22Rv1 (cell line): ENCODE results near the gene CDH12.

Experiments
- ZFX ChIP-seq: fragments of 450-650 bp; IDR thresholded peaks from 2 replicates; pipeline ENCODE4 v1.6.1; 2017; ENCODE audit warnings: antibody characterized with exemption, borderline replicate concordance
- TF ChIP-seq, protein P1 (sequence below): fragments of 450-650 bp; IDR thresholded peaks from 2 replicates; pipeline ENCODE4 v1.5.1; 2017; ENCODE audit warnings: mild to moderate bottlenecking

DNA sequence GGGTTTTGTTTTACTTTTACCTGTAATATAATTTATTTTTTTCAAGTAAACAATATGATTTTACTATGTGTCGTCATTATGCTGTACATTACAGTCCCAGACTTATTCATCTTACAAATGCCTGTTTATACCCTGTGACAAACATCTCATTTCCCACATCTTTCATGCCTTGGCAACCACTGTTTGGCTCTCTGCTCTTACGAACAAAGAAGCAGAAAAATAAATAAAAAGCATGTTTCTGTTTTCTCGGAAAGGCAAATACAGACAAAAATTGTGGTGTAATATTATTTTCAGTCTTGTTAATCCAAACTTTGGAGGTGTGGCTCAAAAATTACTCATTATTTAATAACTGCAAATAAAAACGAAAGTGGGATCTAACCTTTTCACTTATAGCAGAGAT lies 393.0 kb downstream of the CDH12 start:
- TF ChIP-seq, protein P1, sequence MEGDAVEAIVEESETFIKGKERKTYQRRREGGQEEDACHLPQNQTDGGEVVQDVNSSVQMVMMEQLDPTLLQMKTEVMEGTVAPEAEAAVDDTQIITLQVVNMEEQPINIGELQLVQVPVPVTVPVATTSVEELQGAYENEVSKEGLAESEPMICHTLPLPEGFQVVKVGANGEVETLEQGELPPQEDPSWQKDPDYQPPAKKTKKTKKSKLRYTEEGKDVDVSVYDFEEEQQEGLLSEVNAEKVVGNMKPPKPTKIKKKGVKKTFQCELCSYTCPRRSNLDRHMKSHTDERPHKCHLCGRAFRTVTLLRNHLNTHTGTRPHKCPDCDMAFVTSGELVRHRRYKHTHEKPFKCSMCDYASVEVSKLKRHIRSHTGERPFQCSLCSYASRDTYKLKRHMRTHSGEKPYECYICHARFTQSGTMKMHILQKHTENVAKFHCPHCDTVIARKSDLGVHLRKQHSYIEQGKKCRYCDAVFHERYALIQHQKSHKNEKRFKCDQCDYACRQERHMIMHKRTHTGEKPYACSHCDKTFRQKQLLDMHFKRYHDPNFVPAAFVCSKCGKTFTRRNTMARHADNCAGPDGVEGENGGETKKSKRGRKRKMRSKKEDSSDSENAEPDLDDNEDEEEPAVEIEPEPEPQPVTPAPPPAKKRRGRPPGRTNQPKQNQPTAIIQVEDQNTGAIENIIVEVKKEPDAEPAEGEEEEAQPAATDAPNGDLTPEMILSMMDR, result no peak
- no peak for TF ChIP-seq ZFX
